GM23338 (cell line): ENCODE data around the gene DRICH1. TPM values are rescaled to one million over a fixed set of nuclear protein-coding genes. Genes with fewer than 3 reads are reported as not detected.
"Not testable (repeated sequence)": the region's sequence is repeated elsewhere in the genome, so short reads cannot be mapped to it uniquely, and the experiment has no call there.

Source experiments
- ATAC-seq: fragments of 200-7000 bp; cut with Tn5 transposase; 3 replicates; pipeline ENCODE4 v1.9.1; 2020
- DNase-seq: peaks from one replicate; pipeline ENCODE4 v3.0.0-alpha.2; 2015; ENCODE audit warnings: low spot score
- H2AFZ ChIP-seq: fragments of 200-600 bp; sonication (generic); 2 replicates; pipeline ENCODE4 v1.8.0; 2016; ENCODE audit warnings: antibody characterized with exemption, mild to moderate bottlenecking, moderate library complexity
- H3F3A ChIP-seq: fragments of 200-600 bp; sonication (generic); replicated peaks from 2 replicates; pipeline ENCODE4 v1.8.0; 2017; ENCODE audit warnings: antibody characterized with exemption, mixed run types, low read depth
- H3K27ac ChIP-seq: fragments of 200-600 bp; sonication (generic); 2 replicates; pipeline ENCODE4 v1.6.1; 2016; ENCODE audit warnings: low read depth
- H3K27me3 ChIP-seq: fragments of 200-600 bp; sonication (generic); 2 replicates; pipeline ENCODE4 v1.8.0; 2016; ENCODE audit warnings: mild to moderate bottlenecking, mixed run types, moderate library complexity; ENCODE audit not compliant: insufficient read depth
- H3K36me3 ChIP-seq: fragments of 200-600 bp; sonication (generic); 2 replicates; pipeline ENCODE4 v1.8.0; 2016; ENCODE audit warnings: mild to moderate bottlenecking; ENCODE audit not compliant: insufficient read depth
- H3K4me1 ChIP-seq: fragments of 200-600 bp; sonication (generic); 2 replicates; pipeline ENCODE4 v1.8.0; 2016; ENCODE audit warnings: mild to moderate bottlenecking, moderate library complexity; ENCODE audit not compliant: insufficient read depth
- H3K4me2 ChIP-seq: fragments of 200-600 bp; sonication (generic); 2 replicates; pipeline ENCODE4 v1.7.1; 2017; ENCODE audit warnings: mixed run types
- H3K4me3 ChIP-seq: fragments of 200-600 bp; sonication (generic); 2 replicates; pipeline ENCODE4 v1.6.1; 2016; ENCODE audit warnings: mixed run types
- H3K79me2 ChIP-seq: fragments of 200-600 bp; sonication (generic); replicated peaks from 2 replicates; pipeline ENCODE4 v1.8.0; 2017; ENCODE audit warnings: mild to moderate bottlenecking; ENCODE audit not compliant: insufficient read depth
- H3K9me2 ChIP-seq: fragments of 200-600 bp; sonication (generic); 2 replicates; pipeline ENCODE4 v1.8.0; 2017; ENCODE audit not compliant: insufficient read depth
- H4K20me1 ChIP-seq: fragments of 200-600 bp; sonication (generic); replicated peaks from 2 replicates; pipeline ENCODE4 v1.8.0; 2017; ENCODE audit warnings: mild to moderate bottlenecking; ENCODE audit not compliant: insufficient read depth
- H3K27ac Mint-ChIP-seq: 2 replicates; pipeline ENCODE4 v1.8.0; 2020; ENCODE audit warnings: inconsistent platforms, mild to moderate bottlenecking, moderate library complexity, mixed read lengths
- H3K27me3 Mint-ChIP-seq: 3 replicates; pipeline ENCODE4 v1.8.0; 2022; ENCODE audit warnings: low read depth, mild to moderate bottlenecking, moderate library complexity, mixed read lengths, inconsistent platforms; ENCODE audit not compliant: insufficient read depth, poor library complexity
- H3K36me3 Mint-ChIP-seq: 3 replicates; pipeline ENCODE4 v1.8.0; 2021; ENCODE audit warnings: low read depth, mild to moderate bottlenecking, inconsistent platforms, moderate library complexity, mixed read lengths
- H3K4me1 Mint-ChIP-seq: 3 replicates; pipeline ENCODE4 v1.8.0; 2020; ENCODE audit warnings: mild to moderate bottlenecking, inconsistent platforms, mixed read lengths
- H3K4me3 Mint-ChIP-seq: 3 replicates; pipeline ENCODE4 v1.8.0; 2021; ENCODE audit warnings: moderate library complexity, mild to moderate bottlenecking, inconsistent platforms, mixed read lengths
- H3K9me3 Mint-ChIP-seq: 3 replicates; pipeline ENCODE4 v1.8.0; 2020; ENCODE audit warnings: moderate library complexity, mild to moderate bottlenecking, inconsistent platforms, mixed read lengths
- CTCF ChIP-seq, 2 experiments: fragments of 200-600 bp in 1 of 2; sonication (generic) in 1 of 2; conservative IDR thresholded peaks; 2 replicates each; pipeline versions ENCODE4 v1.5.1 to v1.6.1; 2016 to 2017; ENCODE audit warnings: antibody characterized with exemption in 2 of 2, low read depth in 2 of 2, mild to moderate bottlenecking in 2 of 2, moderate library complexity in 1 of 2
- EZH2 ChIP-seq: fragments of 200-600 bp; sonication (generic); IDR thresholded peaks from one replicate; pipeline ENCODE4 v1.8.0; 2017; ENCODE audit warnings: antibody characterized with exemption, mild to moderate bottlenecking, low read depth; ENCODE audit not compliant: unreplicated experiment
- JUNB ChIP-seq: IDR thresholded peaks from one replicate; pipeline ENCODE4 v1.6.1; 2016; ENCODE audit warnings: antibody characterized with exemption; ENCODE audit not compliant: unreplicated experiment
- REST ChIP-seq: IDR thresholded peaks from one replicate; pipeline ENCODE4 v1.6.1; 2018; ENCODE audit warnings: antibody characterized with exemption; ENCODE audit not compliant: unreplicated experiment
- STAT1 ChIP-seq: IDR thresholded peaks from one replicate; pipeline ENCODE4 v1.6.1; 2016; ENCODE audit warnings: antibody characterized with exemption; ENCODE audit not compliant: unreplicated experiment
- polyA plus RNA-seq: library from polyadenylated mRNA; unstranded; fragments of >200 nt; fragmentation: Nextera tagmentation; extraction: Ambion mirVana; gene quantifications from 2 replicates; pipeline ENCODE4 v1.2.1, GENCODE V29; 2016
- total RNA-seq: library from RNA; depleted of rRNA; stranded (reverse); fragments of >200 nt; shearing (Covaris generic); gene quantifications from 2 replicates; pipeline ENCODE4 v1.2.3, GENCODE V29; 2014

The DRICH1 gene
- total and polyA plus RNA-seq, 2 experiments from 2014 or later = not detected

- Mint-ChIP-seq H3K27me3 (peaks cover 5% of the 10 kb centered on the region), H3K4me3 (no peak overlapping the region), H3K9me3 (peaks cover 17% of the 10 kb centered on the region), H3K36me3 (peaks cover 28% of the 10 kb centered on the region), H3K27ac (no peak overlapping the region), H3K4me1 (peaks cover 17% of the 10 kb centered on the region)
- Histone ChIP-seq H2AFZ (no peak overlapping the region), H3F3A (no peaks in the 10 kb centered on the region), H3K9me2 (no peaks in the 10 kb centered on the region), H4K20me1 (no peaks in the 10 kb centered on the region), H3K4me2 (no peak overlapping the region), H3K27ac (no peak overlapping the region), H3K4me1 (no peaks in the 10 kb centered on the region), H3K4me3 (no peak overlapping the region), H3K36me3 (no peaks in the 10 kb centered on the region; the same call in 1 of the 2 replicates), H3K79me2 (no peaks in the 10 kb centered on the region), H3K27me3 (no peaks in the 10 kb centered on the region)
- no peak for ATAC-seq
- no peak for DNase-seq
- TF ChIP-seq CTCF (conservative IDR thresholded peaks at IDR 0.05; ENCODE audit: low read depth in 2 of 2) (no peak), REST (no peak), STAT1 (no peak), EZH2 (no peak), JUNB (no peak)
These were observed 38.5 kb upstream of the DRICH1 start for GRCh38 chr22:23670378-23671295.

- H3K4me3 Mint-ChIP-seq, H3K27ac ChIP-seq, H3K4me2 ChIP-seq, H3K4me1 Mint-ChIP-seq, H3K9me2 ChIP-seq, ATAC-seq, H3K4me3 ChIP-seq, H3K27me3 Mint-ChIP-seq, H3F3A ChIP-seq, DNase-seq, H3K36me3 ChIP-seq, H4K20me1 ChIP-seq, H3K4me1 ChIP-seq, H3K79me2 ChIP-seq, H2AFZ ChIP-seq, H3K27ac Mint-ChIP-seq, H3K27me3 ChIP-seq: not testable (repeated sequence)
- Mint-ChIP-seq H3K36me3 (peaks cover 61% of the 10 kb centered on the region), H3K9me3 (peaks cover 40% of the 10 kb centered on the region)
These were observed 28.3 kb upstream of the DRICH1 start for GRCh38 chr22:23660381-23660780.
